Thyroid gland (tissue), 4 donors: ENCODE measurements around the gene RNF149. TPM values are rescaled to one million over a fixed set of nuclear protein-coding genes. Genes with fewer than 3 reads are reported as not detected.

Experiments
- DNase-seq, 2 donors: peaks; one replicate each; pipeline ENCODE4 v3.0.0-alpha.2; 2019
- H3K27ac ChIP-seq, 3 donors: fragments of 200-600 bp; sonication (generic); 1 replicate in 2 of 3; 2 replicates in 1 of 3; pipeline ENCODE4 v1.5.1; 2016 to 2019; ENCODE audit warnings: mild to moderate bottlenecking in 1 of 3, moderate library complexity in 1 of 3
- H3K27me3 ChIP-seq: fragments of 200-600 bp; sonication (generic); one replicate; pipeline ENCODE4 v1.5.1; 2019
- H3K36me3 ChIP-seq, 2 donors: fragments of 200-600 bp; sonication (generic); one replicate each; pipeline ENCODE4 v1.5.1; 2016 to 2019
- H3K4me1 ChIP-seq, 2 donors: fragments of 200-600 bp; sonication (generic); one replicate each; pipeline ENCODE4 v1.5.1; 2017 to 2019
- H3K4me3 ChIP-seq, 3 donors: fragments of 200-600 bp; sonication (generic); replicated peaks in 1 of 3; 1 replicate in 2 of 3; 2 replicates in 1 of 3; pipeline ENCODE4 v1.5.1; 2016; ENCODE audit warnings: mild to moderate bottlenecking in 1 of 3
- H3K9me3 ChIP-seq: fragments of 200-600 bp; sonication (generic); one replicate; pipeline ENCODE4 v1.5.1; 2017
- POLR2A ChIP-seq, 2 donors: fragments of 450-650 bp; IDR thresholded peaks; one replicate each; pipeline ENCODE4 v1.6.1; 2017; ENCODE audit warnings: antibody characterized with exemption in 2 of 2, mild to moderate bottlenecking in 2 of 2, moderate library complexity in 1 of 2
- WGBS, 2 donors: methylation state at CpG; one replicate each; pipeline ENCODE4 v1.1.5; 2017; 5-methylcytosine and 5-hydroxymethylcytosine counted together
- intact Hi-C: fragments of 100-400 bp; cut with DNase I; formaldehyde crosslinking; loops from one replicate; pipeline ENCODE4 v1.15.1; 2023
- total RNA-seq, 4 donors: library from RNA; depleted of rRNA; stranded (reverse); fragments of >200 nt; gene quantifications; one replicate each; pipeline ENCODE4 v1.2.3, GENCODE V29; 2016
- TF ChIP-seq, protein P1 (sequence below), 6 experiments: fragments of 200-600 bp in 3 of 6; fragments of 450-650 bp in 3 of 6; sonication (generic) in 3 of 6; IDR thresholded peaks; one replicate each; pipeline ENCODE4 v1.5.1; 2016 to 2019; ENCODE audit warnings: antibody characterized with exemption in 6 of 6, mild to moderate bottlenecking in 2 of 6, inconsistent platforms in 1 of 6, moderate library complexity in 1 of 6

Gene RNF149
- total RNA-seq, 4 donors from 2014 or later: 49.5 to 95.6 (median 68.5) TPM

DNA sequence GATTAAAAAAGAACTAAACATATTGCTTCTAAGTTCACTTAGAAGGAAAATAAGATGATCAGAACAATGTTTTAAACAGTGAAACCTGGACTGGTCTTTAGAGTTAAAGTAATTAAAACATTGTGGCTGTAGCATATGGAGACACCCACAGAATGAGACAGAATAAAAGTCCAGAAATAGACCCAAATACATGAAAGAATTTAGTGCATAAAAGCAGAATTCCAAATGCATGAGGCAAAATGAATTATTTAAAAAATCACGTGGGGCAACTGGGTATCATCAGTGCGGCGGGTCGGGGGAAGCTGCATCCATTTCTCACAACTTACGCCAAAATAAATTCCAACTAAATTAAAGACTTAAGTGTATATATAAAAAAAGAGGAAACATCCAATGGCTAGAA is 12.1 kb downstream of the RNF149 start:
- DNase-seq: no peak

DNA sequence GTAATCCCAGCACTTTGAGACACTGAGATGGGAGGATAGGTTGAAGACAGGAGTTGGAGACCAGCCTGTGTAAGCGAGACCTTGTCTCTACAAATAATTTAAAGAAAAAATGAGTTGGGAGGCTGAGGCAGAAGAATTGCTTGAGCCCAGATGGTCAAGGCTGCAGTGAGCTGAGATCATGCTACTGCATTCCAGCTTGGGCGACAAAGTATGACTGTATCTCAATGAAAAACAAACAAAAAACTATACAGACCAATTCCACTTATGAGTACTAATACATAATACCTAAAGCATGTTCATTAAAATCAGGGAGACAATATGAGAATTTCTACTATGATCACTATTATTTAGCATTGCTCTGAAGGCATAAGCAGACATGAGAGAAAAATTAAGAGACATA is 12.6 kb downstream of the RNF149 start:
- no peaks in the 10 kb centered on the region for H3K9me3 ChIP-seq
- peaks cover 0 to 4% of the 10 kb centered on the region in 2 donors for H3K36me3 ChIP-seq
- no peak overlapping the region for H3K4me3 ChIP-seq
- intact Hi-C loops: no loop called here
- H3K27me3 ChIP-seq: no peaks in the 10 kb centered on the region
- no peak for DNase-seq
- TF ChIP-seq POLR2A (IDR thresholded peaks at IDR 0.05): no peak
- TF ChIP-seq, protein P1, sequence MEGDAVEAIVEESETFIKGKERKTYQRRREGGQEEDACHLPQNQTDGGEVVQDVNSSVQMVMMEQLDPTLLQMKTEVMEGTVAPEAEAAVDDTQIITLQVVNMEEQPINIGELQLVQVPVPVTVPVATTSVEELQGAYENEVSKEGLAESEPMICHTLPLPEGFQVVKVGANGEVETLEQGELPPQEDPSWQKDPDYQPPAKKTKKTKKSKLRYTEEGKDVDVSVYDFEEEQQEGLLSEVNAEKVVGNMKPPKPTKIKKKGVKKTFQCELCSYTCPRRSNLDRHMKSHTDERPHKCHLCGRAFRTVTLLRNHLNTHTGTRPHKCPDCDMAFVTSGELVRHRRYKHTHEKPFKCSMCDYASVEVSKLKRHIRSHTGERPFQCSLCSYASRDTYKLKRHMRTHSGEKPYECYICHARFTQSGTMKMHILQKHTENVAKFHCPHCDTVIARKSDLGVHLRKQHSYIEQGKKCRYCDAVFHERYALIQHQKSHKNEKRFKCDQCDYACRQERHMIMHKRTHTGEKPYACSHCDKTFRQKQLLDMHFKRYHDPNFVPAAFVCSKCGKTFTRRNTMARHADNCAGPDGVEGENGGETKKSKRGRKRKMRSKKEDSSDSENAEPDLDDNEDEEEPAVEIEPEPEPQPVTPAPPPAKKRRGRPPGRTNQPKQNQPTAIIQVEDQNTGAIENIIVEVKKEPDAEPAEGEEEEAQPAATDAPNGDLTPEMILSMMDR (IDR thresholded peaks at IDR 0.05): no peak
- no peak overlapping the region for H3K27ac ChIP-seq
- H3K4me1 ChIP-seq: peaks cover 0 to 16% of the 10 kb centered on the region in 2 donors
- WGBS, 2 donors: 92 to 93% methylated on average over 2 of the region's 2 CpGs

More for the DNA sequence above, 12.1 kb downstream of the RNF149 start:
- 87 to 89% methylated on average over 5 of the region's 5 CpGs for whole genome bisulfite sequencing, 2 donors
- Histone ChIP-seq H3K27ac (no peak overlapping the region), H3K36me3 (peaks cover 0 to under 1% of the 10 kb centered on the region in 2 donors), H3K4me3 (no peak overlapping the region), H3K27me3 (no peaks in the 10 kb centered on the region), H3K9me3 (no peaks in the 10 kb centered on the region), H3K4me1 (peaks cover 2 to 17% of the 10 kb centered on the region in 2 donors)
- intact Hi-C loops: no loop called here
- no peak for TF ChIP-seq POLR2A (IDR thresholded peaks at IDR 0.05)
- TF ChIP-seq, protein P1 (IDR thresholded peaks at IDR 0.05): no peak

- no peak overlapping the region for H3K4me3 ChIP-seq
- 92 to 96% methylated on average over 6 of the region's 6 CpGs for WGBS, 2 donors
- TF ChIP-seq POLR2A (IDR thresholded peaks at IDR 0.05): no peak
- TF ChIP-seq, protein P1 (IDR thresholded peaks at IDR 0.05): no peak
- intact Hi-C loops: no loop called here
- no peaks in the 10 kb centered on the region for H3K27me3 ChIP-seq
- H3K4me1 ChIP-seq: peaks cover 0 to 7% of the 10 kb centered on the region in 2 donors
- H3K27ac ChIP-seq: no peak overlapping the region
- no peak for DNase-seq
- H3K36me3 ChIP-seq: peaks cover 0 to 4% of the 10 kb centered on the region in 2 donors
- no peaks in the 10 kb centered on the region for H3K9me3 ChIP-seq
Measured at GRCh38 chr2:101294861-101295260, 13.6 kb downstream of the RNF149 start.

DNA sequence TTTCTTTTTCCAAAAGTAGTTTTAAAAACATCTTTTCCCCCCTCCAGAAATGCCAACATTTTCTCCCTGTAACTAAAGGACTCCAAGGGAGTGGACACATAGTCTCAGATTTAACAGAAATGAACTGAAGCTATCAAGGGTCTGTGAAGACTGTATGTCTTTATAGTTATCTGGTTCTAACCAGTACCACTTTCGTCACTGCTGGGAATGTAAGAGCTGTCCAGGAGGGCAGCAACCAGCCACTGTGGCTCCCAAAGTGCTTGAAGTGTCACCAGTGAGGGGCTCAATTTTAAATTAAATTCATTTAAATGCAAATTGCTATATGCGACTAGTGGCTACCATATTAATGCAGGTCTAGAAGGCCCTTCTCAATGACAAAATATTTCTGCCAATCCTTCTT is 15.0 kb downstream of the RNF149 start:
- peaks cover 0 to 7% of the 10 kb centered on the region in 2 donors for H3K4me1 ChIP-seq
- H3K36me3 ChIP-seq: peaks cover under 1 to 4% of the 10 kb centered on the region in 2 donors
- H3K9me3 ChIP-seq: no peaks in the 10 kb centered on the region
- TF ChIP-seq, protein P1 (IDR thresholded peaks at IDR 0.05): no peak
- no peak for TF ChIP-seq POLR2A (IDR thresholded peaks at IDR 0.05)
- intact Hi-C loops: no loop called here
- H3K27me3 ChIP-seq: no peaks in the 10 kb centered on the region
- no peak overlapping the region for H3K27ac ChIP-seq
- 83 to 84% methylated on average over 2 of the region's 2 CpGs for WGBS, 2 donors
- no peak overlapping the region for H3K4me3 ChIP-seq
- DNase-seq: peak in 1 of 2 donors; percentile 18

DNA sequence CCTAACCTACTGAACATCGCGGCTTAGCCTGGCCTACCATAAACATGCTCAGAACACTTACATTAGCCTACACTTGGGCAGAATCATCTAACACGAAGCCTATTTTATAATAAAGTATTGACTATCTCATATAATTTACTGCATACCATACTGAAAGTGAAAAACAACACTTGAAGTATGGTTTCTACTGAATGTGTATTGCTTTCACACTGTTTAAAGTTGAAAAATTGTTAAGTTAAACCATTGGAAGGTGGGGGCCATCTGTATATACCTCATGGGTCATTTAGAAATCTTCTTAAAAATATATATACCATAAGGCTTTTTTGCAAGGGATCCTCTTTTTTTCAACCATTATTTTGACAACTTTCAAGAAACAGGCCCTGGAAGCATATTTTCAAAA is 16.5 kb downstream of the RNF149 start:
- peaks cover 5 to 7% of the 10 kb centered on the region in 2 donors for H3K36me3 ChIP-seq
- intact Hi-C loops: no loop called here
- H3K9me3 ChIP-seq: no peaks in the 10 kb centered on the region

More for the DNA sequence above, 16.5 kb downstream of the RNF149 start:
- H3K4me3 ChIP-seq: no peak overlapping the region
- H3K4me1 ChIP-seq: peaks cover 0 to 7% of the 10 kb centered on the region in 2 donors
- WGBS, 2 donors: 92 to 97% methylated on average over 3 of the region's 3 CpGs
- DNase-seq: no peak
- TF ChIP-seq, protein P1 (IDR thresholded peaks at IDR 0.05): no peak
- no peak for TF ChIP-seq POLR2A (IDR thresholded peaks at IDR 0.05)
- no peak overlapping the region for H3K27ac ChIP-seq
- no peaks in the 10 kb centered on the region for H3K27me3 ChIP-seq
